Naive thymus-derived CD4-positive, alpha-beta T cell (primary cell): ENCODE measurements around the gene SMIM28. TPM values are rescaled to one million over a fixed set of nuclear protein-coding genes. Genes with fewer than 3 reads are reported as not detected.
A peak's percentile ranks its signal among the peaks of the same experiment; 100 is the strongest.

ENCODE experiments used
- ATAC-seq: fragments of 150-1000 bp; cut with Tn5 transposase; 2 replicates; pipeline ENCODE4 v1.10.0; 2021; ENCODE audit warnings: mild to moderate bottlenecking, moderate library complexity
- CTCF ChIA-PET: fragments of 350-600 bp; sonication (Branson Sonifier 250); formaldehyde crosslinking; loops from one replicate; lab custom pipeline; 2021; ENCODE audit warnings: antibody characterized with exemption; lab: Charles Lee
- POLR2A ChIA-PET: fragments of 350-600 bp; sonication (Branson Sonifier 250); formaldehyde crosslinking; loops from one replicate; lab custom pipeline; 2021; ENCODE audit warnings: antibody characterized with exemption, inconsistent platforms; lab: Charles Lee
- DNase-seq, 9 donors: peaks; one replicate each; pipeline versions ENCODE4 v3.0.0 to v3.0.0-alpha.2; 2020 to 2022; ENCODE audit warnings: mixed read lengths in 1 of 9
- H3K27ac ChIP-seq: one replicate; pipeline ENCODE4 v1.7.0; 2013; ENCODE audit warnings: mild to moderate bottlenecking, low read depth, low read length, moderate library complexity
- H3K27me3 ChIP-seq, 2 donors: one replicate each; pipeline ENCODE4 v1.7.0; 2013; ENCODE audit warnings: low read length in 2 of 2, mild to moderate bottlenecking in 2 of 2, moderate library complexity in 2 of 2; ENCODE audit not compliant: control insufficient read depth in 2 of 2, insufficient read depth in 2 of 2
- H3K36me3 ChIP-seq, 3 experiments: 1 replicate in 2 of 3; 2 replicates in 1 of 3; pipeline ENCODE4 v1.7.0; 2013; ENCODE audit warnings: low read length in 3 of 3, mild to moderate bottlenecking in 3 of 3, moderate library complexity in 1 of 3; ENCODE audit not compliant: insufficient read depth in 3 of 3, control insufficient read depth in 2 of 3
- H3K4me1 ChIP-seq, 2 donors: one replicate each; pipeline ENCODE4 v1.7.0; 2013; ENCODE audit warnings: low read length in 2 of 2, mild to moderate bottlenecking in 2 of 2, moderate library complexity in 1 of 2; ENCODE audit not compliant: control insufficient read depth in 2 of 2, insufficient read depth in 2 of 2
- H3K4me3 ChIP-seq: 2 replicates; pipeline ENCODE4 v1.7.0; 2013; ENCODE audit warnings: mild to moderate bottlenecking, low read length
- H3K9me3 ChIP-seq, 3 experiments: 1 replicate in 2 of 3; 2 replicates in 1 of 3; pipeline ENCODE4 v1.7.0; 2013; ENCODE audit warnings: low read length in 3 of 3; ENCODE audit not compliant: control insufficient read depth in 2 of 3
- H3K27ac Mint-ChIP-seq, 9 donors: one replicate each; pipeline ENCODE4 v1.8.0; 2020 to 2022; ENCODE audit warnings: mixed read lengths in 9 of 9, mild to moderate bottlenecking in 8 of 9, moderate library complexity in 5 of 9, inconsistent platforms in 2 of 9
- H3K27me3 Mint-ChIP-seq, 5 donors: one replicate each; pipeline ENCODE4 v1.8.0; 2021 to 2022; ENCODE audit warnings: mixed read lengths in 5 of 5, mild to moderate bottlenecking in 1 of 5
- H3K36me3 Mint-ChIP-seq, 5 donors: one replicate each; pipeline ENCODE4 v1.8.0; 2020 to 2022; ENCODE audit warnings: mixed read lengths in 5 of 5, mild to moderate bottlenecking in 3 of 5, inconsistent platforms in 1 of 5
- H3K4me1 Mint-ChIP-seq, 7 donors: one replicate each; pipeline ENCODE4 v1.8.0; 2020 to 2022; ENCODE audit warnings: mixed read lengths in 7 of 7, mild to moderate bottlenecking in 3 of 7, inconsistent platforms in 1 of 7
- H3K4me3 Mint-ChIP-seq, 10 donors: one replicate each; pipeline ENCODE4 v1.8.0; 2020 to 2022; ENCODE audit warnings: mild to moderate bottlenecking in 10 of 10, mixed read lengths in 10 of 10, moderate library complexity in 6 of 10, inconsistent platforms in 2 of 10
- H3K9me3 Mint-ChIP-seq, 11 donors: one replicate each; pipeline ENCODE4 v1.8.0; 2020 to 2022; ENCODE audit warnings: mixed read lengths in 11 of 11, mild to moderate bottlenecking in 4 of 11, inconsistent platforms in 1 of 11, moderate library complexity in 1 of 11
- intact Hi-C, 2 donors: fragments of 100-400 bp; cut with micrococcal nuclease; formaldehyde crosslinking; loops; one replicate each; pipeline ENCODE4 v1.15.1; 2023
- polyA plus RNA-seq, 2 donors: library from polyadenylated mRNA; unstranded; fragments of 300-500 nt; fragmentation: Illumina TruSeq; gene quantifications; one replicate each; pipeline ENCODE4 v1.2.3, GENCODE V29; 2021
- total RNA-seq, 6 experiments: library from RNA in 5 of 6; stranded (reverse) in 5 of 6; gene quantifications; 1 replicate in 5 of 6; 2 replicates in 1 of 6; pipeline ENCODE4 v1.2.3 and lab custom pipeline; 2021 to 2026

The SMIM28 gene
- total and polyA plus RNA-seq, 7 experiments from 2014 or later: not detected

GRCh38 chr6:138371452-138371711 lies 6.3 kb upstream of the SMIM28 start:
- intact Hi-C loops: no loop called here
- CTCF ChIA-PET: no interaction called here
- Mint-ChIP-seq H3K4me1 (no peaks in the 10 kb centered on the region), H3K4me3 (no peak overlapping the region), H3K9me3 (peaks cover 0 to 7% (median 4%) of the 10 kb centered on the region in 11 donors), H3K36me3 (no peaks in the 10 kb centered on the region), H3K27ac (no peak overlapping the region), H3K27me3 (peaks cover 0 to 35% (median 14%) of the 10 kb centered on the region in 5 donors)
- ATAC-seq (no peak), DNase-seq (no peak)
- no peaks in the 10 kb centered on the region for H3K4me1 ChIP-seq
- H3K4me3 ChIP-seq: no peak overlapping the region
- POLR2A ChIA-PET: no interaction called here
- no peak overlapping the region for H3K27ac ChIP-seq
- H3K36me3 ChIP-seq: no peaks in the 10 kb centered on the region
- H3K27me3 ChIP-seq: no peaks in the 10 kb centered on the region
- no peaks in the 10 kb centered on the region for H3K9me3 ChIP-seq

GRCh38 chr6:138371720-138372119 lies 6.0 kb upstream of the SMIM28 start:
- ATAC-seq (no peak), DNase-seq (no peak)
- CTCF ChIA-PET: interaction anchor here (1.4 kb wide), 1 partner anchor 32 kb away, joined by 3 read pairs; no protein-coding TSS in a partner anchor
- intact Hi-C loops: loop anchor here in 1 of 2 donors (2.0 kb wide), 1 partner anchor 137 kb away; no protein-coding TSS in a partner anchor
- POLR2A ChIA-PET: no interaction called here
- Histone ChIP-seq H3K4me1 (no peaks in the 10 kb centered on the region), H3K4me3 (no peak overlapping the region), H3K27me3 (no peaks in the 10 kb centered on the region), H3K36me3 (no peaks in the 10 kb centered on the region), H3K27ac (no peak overlapping the region), H3K9me3 (no peaks in the 10 kb centered on the region)
- peaks cover 0 to 7% (median 4%) of the 10 kb centered on the region in 11 donors for H3K9me3 Mint-ChIP-seq
- no peaks in the 10 kb centered on the region for H3K4me1 Mint-ChIP-seq
- no peaks in the 10 kb centered on the region for H3K36me3 Mint-ChIP-seq
- H3K27me3 Mint-ChIP-seq: peaks cover 0 to 34% (median 12%) of the 10 kb centered on the region in 5 donors
- no peak overlapping the region for H3K4me3 Mint-ChIP-seq
- no peak overlapping the region for H3K27ac Mint-ChIP-seq

GRCh38 chr6:138372711-138373463 lies 4.8 kb upstream of the SMIM28 start:
- POLR2A ChIA-PET: interaction anchor here (0.7 to 0.8 kb wide), 3 partner anchors 30 to 51 kb away, joined by 3 to 4 read pairs (median 4); no protein-coding TSS in a partner anchor
- H3K36me3 ChIP-seq: no peaks in the 10 kb centered on the region
- peaks cover 0 to 29% (median 5%) of the 10 kb centered on the region in 5 donors for H3K27me3 Mint-ChIP-seq
- H3K36me3 Mint-ChIP-seq: no peaks in the 10 kb centered on the region
- no peak overlapping the region for H3K27ac Mint-ChIP-seq
- H3K9me3 Mint-ChIP-seq: peaks cover 0 to 2% (median 0%) of the 10 kb centered on the region in 11 donors
- peak; percentile 55 for ATAC-seq
- no peak overlapping the region for H3K4me3 Mint-ChIP-seq
- no peak overlapping the region for H3K4me3 ChIP-seq
- no peaks in the 10 kb centered on the region for H3K4me1 Mint-ChIP-seq
- peak in 5 of 9 donors; percentile 7 to 26 (median 18) for DNase-seq
- intact Hi-C loops: loop anchor here in 1 of 2 donors (1.0 to 2.0 kb wide), 2 partner anchors 31 to 136 kb away; partner anchors contain the start of gene HEBP2
- H3K9me3 ChIP-seq: no peaks in the 10 kb centered on the region
- H3K27ac ChIP-seq: no peak overlapping the region
- no peaks in the 10 kb centered on the region for H3K27me3 ChIP-seq
- CTCF ChIA-PET: interaction anchor here (0.8 to 1.4 kb wide), 3 partner anchors 10 to 31 kb away, joined by 3 to 4 read pairs (median 3); partner anchors contain the start of gene HEBP2
- H3K4me1 ChIP-seq: no peaks in the 10 kb centered on the region

GRCh38 chr6:138374230-138374629 lies 3.5 kb upstream of the SMIM28 start:
- no peaks in the 10 kb centered on the region for H3K36me3 Mint-ChIP-seq
- H3K36me3 ChIP-seq: no peaks in the 10 kb centered on the region
- H3K27ac Mint-ChIP-seq: peak overlapping the region in 1 of 9 donors; percentile 21
- peaks cover 0 to 2% (median 0%) of the 10 kb centered on the region in 11 donors for H3K9me3 Mint-ChIP-seq
- intact Hi-C loops: no loop called here
- H3K27me3 ChIP-seq: no peaks in the 10 kb centered on the region
- H3K4me3 ChIP-seq: no peak overlapping the region
- ChIA-PET POLR2A (no interaction called here), CTCF (interaction anchor here (0.6 to 1.0 kb wide), 2 partner anchors 30 to 156 kb away, joined by 3 read pairs; partner anchors contain the start of genes HEBP2 and PBOV1)
- H3K4me1 ChIP-seq: no peaks in the 10 kb centered on the region
- H3K4me1 Mint-ChIP-seq: no peaks in the 10 kb centered on the region
- H3K4me3 Mint-ChIP-seq: no peak overlapping the region
- no peak for ATAC-seq
- no peak overlapping the region for H3K27ac ChIP-seq
- no peak for DNase-seq
- no peaks in the 10 kb centered on the region for H3K9me3 ChIP-seq
- H3K27me3 Mint-ChIP-seq: peaks cover 0 to 25% (median 3%) of the 10 kb centered on the region in 5 donors

DNA sequence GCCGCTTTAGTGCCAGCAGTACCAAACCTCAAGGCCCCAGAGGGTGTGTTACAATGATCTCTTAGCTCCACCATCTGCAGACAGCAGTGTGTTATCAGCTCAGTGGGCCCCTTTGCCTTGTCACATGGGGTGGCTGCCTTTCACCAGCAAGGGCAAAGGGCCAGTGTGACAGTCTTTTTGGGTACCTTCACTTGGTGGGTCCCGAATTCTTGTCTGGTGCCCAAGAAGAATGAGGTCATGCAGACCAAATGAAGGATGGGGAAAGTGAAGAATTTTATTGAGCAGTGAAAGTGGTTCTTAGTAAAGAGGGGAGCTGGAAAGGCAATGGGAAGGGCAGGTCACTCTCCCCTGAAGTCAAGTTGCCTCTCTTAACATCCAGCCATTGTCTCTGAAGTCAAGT lies 2.9 kb upstream of the SMIM28 start:
- Mint-ChIP-seq H3K4me1 (no peaks in the 10 kb centered on the region), H3K27ac (peak overlapping the region in 1 of 9 donors; percentile 21), H3K9me3 (peaks cover 0 to 2% (median 0%) of the 10 kb centered on the region in 11 donors), H3K4me3 (no peak overlapping the region), H3K36me3 (no peaks in the 10 kb centered on the region), H3K27me3 (peaks cover 0 to 23% (median 3%) of the 10 kb centered on the region in 5 donors)
- no peaks in the 10 kb centered on the region for H3K9me3 ChIP-seq
- H3K27ac ChIP-seq: no peak overlapping the region
- no peaks in the 10 kb centered on the region for H3K4me1 ChIP-seq
- H3K4me3 ChIP-seq: no peak overlapping the region
- ChIA-PET POLR2A (no interaction called here), CTCF (no interaction called here)
- ATAC-seq: no peak
- no peaks in the 10 kb centered on the region for H3K27me3 ChIP-seq
- DNase-seq: no peak
- no peaks in the 10 kb centered on the region for H3K36me3 ChIP-seq
- intact Hi-C loops: no loop called here

GRCh38 chr6:138377042-138377441 lies 663 bp upstream of the SMIM28 start:
- DNase-seq: no peak
- no peak overlapping the region for H3K4me3 Mint-ChIP-seq
- no peaks in the 10 kb centered on the region for H3K36me3 ChIP-seq
- ATAC-seq: no peak
- H3K9me3 ChIP-seq: no peaks in the 10 kb centered on the region
- H3K27ac ChIP-seq: no peak overlapping the region
- POLR2A ChIA-PET: no interaction called here
- H3K27ac Mint-ChIP-seq: no peak overlapping the region
- no peaks in the 10 kb centered on the region for H3K36me3 Mint-ChIP-seq
- intact Hi-C loops: no loop called here
- peaks cover 0 to 13% (median 0%) of the 10 kb centered on the region in 5 donors for H3K27me3 Mint-ChIP-seq
- no peak overlapping the region for H3K4me3 ChIP-seq
- H3K4me1 ChIP-seq: no peaks in the 10 kb centered on the region
- CTCF ChIA-PET: no interaction called here
- peaks cover 0 to 2% (median 0%) of the 10 kb centered on the region in 11 donors for H3K9me3 Mint-ChIP-seq
- H3K27me3 ChIP-seq: no peaks in the 10 kb centered on the region
- no peaks in the 10 kb centered on the region for H3K4me1 Mint-ChIP-seq
